Neural cell (in vitro differentiated cells): ENCODE data around the gene GPC5. TPM values are rescaled to one million over a fixed set of nuclear protein-coding genes. Genes with fewer than 3 reads are reported as not detected.
"Not testable (repeated sequence)": the region's sequence is repeated elsewhere in the genome, so short reads cannot be mapped to it uniquely, and the experiment has no call there.

Source experiments
- H2AFZ ChIP-seq: fragments of 200-600, 300-800 bp; sonication (generic), shearing (Covaris generic); 2 replicates; pipeline ENCODE4 v1.6.0; 2014; ENCODE audit warnings: low read depth, mild to moderate bottlenecking, antibody characterized with exemption, low read length, moderate library complexity
- H3F3A ChIP-seq: fragments of 200-600 bp; shearing (Covaris generic); 2 replicates; pipeline ENCODE4 v1.6.1; 2016; ENCODE audit warnings: mild to moderate bottlenecking, moderate library complexity, mixed read lengths, antibody characterized with exemption, low read length; ENCODE audit not compliant: insufficient read depth, poor library complexity, severe bottlenecking
- H3K27ac ChIP-seq: fragments of 200-600, 300-800 bp; sonication (generic), shearing (Covaris generic); 2 replicates; pipeline ENCODE4 v1.5.1; 2014; ENCODE audit warnings: mild to moderate bottlenecking, low read length, moderate library complexity
- H3K27me3 ChIP-seq: fragments of 300-800, 200-600 bp; sonication (generic), shearing (Covaris generic); 2 replicates; pipeline ENCODE4 v1.6.0; 2014; ENCODE audit warnings: mild to moderate bottlenecking, low read depth, low read length, moderate library complexity; ENCODE audit not compliant: insufficient read depth
- H3K36me3 ChIP-seq: fragments of 300-800, 200-600 bp; sonication (generic), shearing (Covaris generic); 2 replicates; pipeline ENCODE4 v1.5.1; 2014; ENCODE audit warnings: mild to moderate bottlenecking, antibody characterized with exemption, low read length, moderate library complexity; ENCODE audit not compliant: insufficient read depth
- H3K4me2 ChIP-seq: fragments of 300-800, 200-600 bp; sonication (generic), shearing (Covaris generic); 2 replicates; pipeline ENCODE4 v1.6.0; 2014; ENCODE audit warnings: mild to moderate bottlenecking, low read length
- H3K4me3 ChIP-seq: fragments of 300-800, 200-600 bp; sonication (generic), shearing (Covaris generic); 2 replicates; pipeline ENCODE4 v1.5.1; 2014; ENCODE audit warnings: mild to moderate bottlenecking, low read length, moderate library complexity
- H3K79me2 ChIP-seq: fragments of 200-600 bp; shearing (Covaris generic); replicated peaks from 2 replicates; pipeline ENCODE4 v1.6.0; 2014; ENCODE audit warnings: mild to moderate bottlenecking, low read length, moderate library complexity; ENCODE audit not compliant: insufficient read depth
- H3K9ac ChIP-seq: fragments of 300-800, 200-600 bp; sonication (generic), shearing (Covaris generic); 2 replicates; pipeline ENCODE4 v1.6.1; 2016; ENCODE audit warnings: mild to moderate bottlenecking, low read length, mixed read lengths
- H3K9me2 ChIP-seq: fragments of 200-600 bp; shearing (Covaris generic); 2 replicates; pipeline ENCODE4 v1.6.1; 2016; ENCODE audit warnings: mild to moderate bottlenecking, low read length, mixed read lengths; ENCODE audit not compliant: insufficient read depth
- H3K9me3 ChIP-seq: fragments of 200-600, 300-800 bp; sonication (generic), shearing (Covaris generic); 2 replicates; pipeline ENCODE4 v1.6.1; 2016; ENCODE audit warnings: mild to moderate bottlenecking, mixed run types, low read length, moderate library complexity, mixed read lengths
- H4K20me1 ChIP-seq: fragments of 200-600 bp; shearing (Covaris generic); 2 replicates; pipeline ENCODE4 v1.6.1; 2016; ENCODE audit warnings: mild to moderate bottlenecking, mixed run types; ENCODE audit not compliant: insufficient read depth
- CTCF ChIP-seq: fragments of 450-650 bp; IDR thresholded peaks from 2 replicates; pipeline ENCODE4 v1.5.1; 2014; ENCODE audit warnings: antibody characterized with exemption, mild to moderate bottlenecking, moderate library complexity; ENCODE audit not compliant: poor library complexity, severe bottlenecking
- EP300 ChIP-seq: fragments of 450-650 bp; conservative IDR thresholded peaks from 2 replicates; pipeline ENCODE4 v1.6.1; 2014; ENCODE audit warnings: antibody characterized with exemption, mild to moderate bottlenecking, moderate library complexity; ENCODE audit not compliant: poor library complexity, severe bottlenecking
- EZH2 ChIP-seq: fragments of 200-600, 300-800 bp; shearing (Covaris generic), sonication (generic); IDR thresholded peaks from 2 replicates; pipeline ENCODE4 v1.6.1; 2014; ENCODE audit warnings: antibody characterized with exemption, low read length, borderline replicate concordance, mild to moderate bottlenecking; ENCODE audit not compliant: insufficient read depth, poor library complexity, severe bottlenecking
- MXI1 ChIP-seq: fragments of 450-650 bp; conservative IDR thresholded peaks from 2 replicates; pipeline ENCODE4 v1.6.1; 2014; ENCODE audit warnings: antibody characterized with exemption, mild to moderate bottlenecking; ENCODE audit not compliant: poor library complexity, severe bottlenecking
- POLR2AphosphoS5 ChIP-seq: IDR thresholded peaks from 2 replicates; pipeline ENCODE4 v1.6.1; 2012
- REST ChIP-seq: IDR thresholded peaks from 2 replicates; pipeline ENCODE4 v1.6.1; 2012; ENCODE audit warnings: borderline replicate concordance
- SMC3 ChIP-seq: fragments of 450-650 bp; conservative IDR thresholded peaks from 2 replicates; pipeline ENCODE4 v1.6.1; 2014; ENCODE audit warnings: antibody characterized with exemption, mild to moderate bottlenecking, moderate library complexity; ENCODE audit not compliant: poor library complexity
- TAF1 ChIP-seq: IDR thresholded peaks from 2 replicates; pipeline ENCODE4 v1.6.1; 2012; ENCODE audit warnings: low read depth
- polyA plus RNA-seq: library from polyadenylated mRNA; depleted of rRNA; stranded (reverse); fragments of >200 nt; gene quantifications from 2 replicates; pipeline ENCODE4 v1.2.3, GENCODE V29; 2014

GPC5 gene
- polyA plus RNA-seq, 1 donor from 2014 or later = 5.0 TPM

- Histone ChIP-seq H3K4me3 (no peak overlapping the region), H3K27me3 (no peaks in the 10 kb centered on the region), H3K4me2 (no peak overlapping the region), H4K20me1 (no peaks in the 10 kb centered on the region), H2AFZ (no peak overlapping the region), H3K79me2 (no peaks in the 10 kb centered on the region), H3K9ac (no peak overlapping the region), H3K9me2 (no peaks in the 10 kb centered on the region), H3K36me3 (no peaks in the 10 kb centered on the region), H3K27ac (no peak overlapping the region), H3K9me3 (no peaks in the 10 kb centered on the region), H3F3A (no peaks in the 10 kb centered on the region)
- no peak for TF ChIP-seq POLR2AphosphoS5
- no peak for TF ChIP-seq EZH2
- no peak for TF ChIP-seq REST
- no peak for TF ChIP-seq TAF1
- TF ChIP-seq CTCF = no peak
- no peak for TF ChIP-seq SMC3
These were observed 8.2 kb downstream of the GPC5 start for GRCh38 chr13:91406619-91407018.

GRCh38 chr13:91408971-91409370 is 10.6 kb downstream of the GPC5 start:
- Histone ChIP-seq H3K9me2 (no peaks in the 10 kb centered on the region), H2AFZ (no peak overlapping the region), H3F3A (no peaks in the 10 kb centered on the region), H3K27me3 (no peaks in the 10 kb centered on the region), H3K4me2 (no peak overlapping the region), H3K9ac (no peak overlapping the region), H3K27ac (no peak overlapping the region), H3K79me2 (no peaks in the 10 kb centered on the region), H3K4me3 (no peak overlapping the region), H3K9me3 (no peaks in the 10 kb centered on the region), H3K36me3 (no peaks in the 10 kb centered on the region), H4K20me1 (no peaks in the 10 kb centered on the region)
- TF ChIP-seq EP300 = no peak
- no peak for TF ChIP-seq CTCF
- TF ChIP-seq SMC3 = no peak
- TF ChIP-seq POLR2AphosphoS5 = no peak
- no peak for TF ChIP-seq EZH2
- no peak for TF ChIP-seq REST
- TF ChIP-seq MXI1 = no peak
- TF ChIP-seq TAF1 = no peak

DNA sequence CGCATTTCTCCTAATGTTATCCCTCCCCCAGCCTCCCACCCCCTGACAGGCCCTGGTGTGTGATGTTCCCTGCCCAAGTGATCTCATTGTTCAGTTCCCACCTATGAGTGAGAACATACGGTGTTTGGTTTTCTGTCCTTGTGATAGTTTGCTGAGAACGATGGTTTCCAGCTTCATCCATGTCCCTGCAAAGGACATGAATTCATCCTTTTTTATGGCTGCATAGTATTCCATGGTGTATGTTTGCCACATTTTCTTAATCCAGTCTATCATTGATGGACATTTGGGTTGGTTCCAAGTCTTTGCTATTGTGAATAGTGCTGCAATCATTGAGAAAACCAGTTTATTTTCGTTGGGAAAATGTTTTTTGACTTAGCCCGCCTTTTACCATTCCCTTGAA is 18.2 kb downstream of the GPC5 start:
- H3K9me2 ChIP-seq, H4K20me1 ChIP-seq, H3K27ac ChIP-seq, H3K36me3 ChIP-seq, H3K4me2 ChIP-seq, H3K9me3 ChIP-seq, H3K9ac ChIP-seq, H2AFZ ChIP-seq, H3K79me2 ChIP-seq, H3K4me3 ChIP-seq, H3F3A ChIP-seq, H3K27me3 ChIP-seq: not testable (repeated sequence)
